Mesendoderm (in vitro differentiated cells): ENCODE measurements around the gene MSMB.

Experiments used
- DNase-seq: peaks from one replicate; pipeline ENCODE4 v3.0.0; 2013
- H2AK5ac ChIP-seq: 2 replicates; pipeline ENCODE4 v1.6.1; 2013; ENCODE audit warnings: low read length, inconsistent platforms
- H2BK120ac ChIP-seq: 2 replicates; pipeline ENCODE4 v1.6.1; 2013; ENCODE audit warnings: low read depth, mild to moderate bottlenecking, low read length, moderate library complexity, mixed read lengths
- H2BK15ac ChIP-seq: replicated peaks from 2 replicates; pipeline ENCODE4 v1.6.1; 2013; ENCODE audit warnings: low read depth, mild to moderate bottlenecking, moderate library complexity
- H2BK5ac ChIP-seq: 2 replicates; pipeline ENCODE4 v1.6.1; 2013; ENCODE audit warnings: low read length, inconsistent platforms
- H3K18ac ChIP-seq: 2 replicates; pipeline ENCODE4 v1.6.1; 2013; ENCODE audit warnings: mild to moderate bottlenecking, low read length, mixed read lengths
- H3K23ac ChIP-seq: one replicate; pipeline ENCODE4 v1.6.1; 2013; ENCODE audit warnings: low read length
- H3K27ac ChIP-seq: 2 replicates; pipeline ENCODE4 v1.5.1; 2013; ENCODE audit warnings: low read depth, mild to moderate bottlenecking, inconsistent platforms, low read length, moderate library complexity
- H3K27me3 ChIP-seq: 2 replicates; pipeline ENCODE4 v1.6.1; 2013; ENCODE audit warnings: low read length, control low read depth, mild to moderate bottlenecking, inconsistent platforms; ENCODE audit not compliant: insufficient read depth, poor library complexity
- H3K36me3 ChIP-seq: 2 replicates; pipeline ENCODE4 v1.6.1; 2013; ENCODE audit warnings: low read length, inconsistent platforms; ENCODE audit not compliant: control insufficient read depth, insufficient read depth
- H3K4ac ChIP-seq: one replicate; pipeline ENCODE4 v1.6.1; 2013; ENCODE audit warnings: low read depth, mild to moderate bottlenecking, low read length, moderate library complexity
- H3K4me1 ChIP-seq: 2 replicates; pipeline ENCODE4 v1.6.1; 2013; ENCODE audit warnings: low read depth, low read length, inconsistent platforms; ENCODE audit not compliant: control insufficient read depth
- H3K4me2 ChIP-seq: 2 replicates; pipeline ENCODE4 v1.6.1; 2013; ENCODE audit warnings: low read length
- H3K4me3 ChIP-seq: 2 replicates; pipeline ENCODE4 v1.5.1; 2013; ENCODE audit warnings: mild to moderate bottlenecking, low read length
- H3K56ac ChIP-seq: one replicate; pipeline ENCODE4 v1.6.1; 2013; ENCODE audit warnings: low read length
- H3K79me1 ChIP-seq: 2 replicates; pipeline ENCODE4 v1.6.1; 2013; ENCODE audit warnings: low read length, inconsistent platforms
- H3K79me2 ChIP-seq: 2 replicates; pipeline ENCODE4 v1.6.1; 2013; ENCODE audit warnings: mild to moderate bottlenecking, low read length; ENCODE audit not compliant: control insufficient read depth, insufficient read depth
- H3K9ac ChIP-seq: 2 replicates; pipeline ENCODE4 v1.6.1; 2013; ENCODE audit warnings: low read length, inconsistent platforms
- H4K5ac ChIP-seq: one replicate; pipeline ENCODE4 v1.6.1; 2013; ENCODE audit warnings: low read length
- H4K8ac ChIP-seq: one replicate; pipeline ENCODE4 v1.6.1; 2013; ENCODE audit warnings: low read depth, mild to moderate bottlenecking, control low read depth, low read length, moderate library complexity
- WGBS: extraction: QIAGEN DNeasy Blood & Tissue Kit; methylation state at CpG from one replicate; pipeline ENCODE4 v1.1.7; 2013; ENCODE audit warnings: low lambda C conversion rate, missing lambda C conversion rate; ENCODE audit not compliant: insufficient coverage; ENCODE audit errors: extremely low coverage; 5-methylcytosine and 5-hydroxymethylcytosine counted together

The MSMB gene

GRCh38 chr10:46080886-46081285 is 34.8 kb upstream of the MSMB start:
- H3K79me1 ChIP-seq, result no peaks in the 10 kb centered on the region
- H2BK15ac ChIP-seq, result no peak overlapping the region
- H3K56ac ChIP-seq, result no peak overlapping the region
- H2BK120ac ChIP-seq, result no peak overlapping the region
- no peak overlapping the region for H4K5ac ChIP-seq
- H2BK5ac ChIP-seq, result no peak overlapping the region
- H3K27me3 ChIP-seq, result no peaks in the 10 kb centered on the region
- H3K4me1 ChIP-seq, result no peaks in the 10 kb centered on the region
- H3K36me3 ChIP-seq, result no peaks in the 10 kb centered on the region
- no peak for DNase-seq
- H3K4ac ChIP-seq, result no peak overlapping the region
- no peak overlapping the region for H3K27ac ChIP-seq
- no peak overlapping the region for H3K23ac ChIP-seq
- H2AK5ac ChIP-seq, result no peak overlapping the region
- no peak overlapping the region for H3K4me3 ChIP-seq
- H3K4me2 ChIP-seq, result no peak overlapping the region
- H3K9ac ChIP-seq, result no peak overlapping the region
- no CpG with 5 or more reads among the region's 2 CpGs for WGBS
- no peak overlapping the region for H3K18ac ChIP-seq
- no peaks in the 10 kb centered on the region for H3K79me2 ChIP-seq
- no peak overlapping the region for H4K8ac ChIP-seq

GRCh38 chr10:46079831-46080585 is 33.9 kb upstream of the MSMB start:
- Histone ChIP-seq H4K5ac (no peak overlapping the region), H3K4me1 (no peaks in the 10 kb centered on the region), H3K27ac (no peak overlapping the region), H4K8ac (no peak overlapping the region), H3K23ac (no peak overlapping the region), H2BK15ac (no peak overlapping the region), H2AK5ac (no peak overlapping the region), H3K9ac (no peak overlapping the region), H2BK120ac (no peak overlapping the region), H3K79me1 (no peaks in the 10 kb centered on the region), H3K4me3 (no peak overlapping the region), H3K36me3 (no peaks in the 10 kb centered on the region), H3K79me2 (no peaks in the 10 kb centered on the region), H2BK5ac (no peak overlapping the region), H3K56ac (no peak overlapping the region), H3K27me3 (no peaks in the 10 kb centered on the region), H3K18ac (no peak overlapping the region), H3K4ac (no peak overlapping the region), H3K4me2 (no peak overlapping the region)
- WGBS, result no CpG with 5 or more reads among the region's 4 CpGs
- DNase-seq, result no peak

- no peaks in the 10 kb centered on the region for H3K79me1 ChIP-seq
- H2BK5ac ChIP-seq, result no peak overlapping the region
- no peak overlapping the region for H3K4me3 ChIP-seq
- no peak overlapping the region for H3K4me2 ChIP-seq
- no peak overlapping the region for H4K5ac ChIP-seq
- H3K36me3 ChIP-seq, result no peaks in the 10 kb centered on the region
- no peak overlapping the region for H3K27ac ChIP-seq
- WGBS, result no CpG with 5 or more reads among the region's 5 CpGs
- H3K18ac ChIP-seq, result no peak overlapping the region
- H4K8ac ChIP-seq, result no peak overlapping the region
- H3K4ac ChIP-seq, result no peak overlapping the region
- no peak overlapping the region for H3K9ac ChIP-seq
- no peaks in the 10 kb centered on the region for H3K4me1 ChIP-seq
- H3K79me2 ChIP-seq, result no peaks in the 10 kb centered on the region
- H2AK5ac ChIP-seq, result no peak overlapping the region
- DNase-seq, result no peak
- no peaks in the 10 kb centered on the region for H3K27me3 ChIP-seq
- no peak overlapping the region for H2BK120ac ChIP-seq
- no peak overlapping the region for H3K56ac ChIP-seq
- no peak overlapping the region for H3K23ac ChIP-seq
- no peak overlapping the region for H2BK15ac ChIP-seq
These were observed 31.8 kb upstream of the MSMB start for GRCh38 chr10:46077731-46078413.

- Histone ChIP-seq H3K9ac (no peak overlapping the region), H2BK5ac (no peak overlapping the region), H3K4ac (no peak overlapping the region), H3K27me3 (no peaks in the 10 kb centered on the region), H3K56ac (no peak overlapping the region), H3K27ac (no peak overlapping the region), H4K8ac (no peak overlapping the region), H2BK15ac (no peak overlapping the region), H3K18ac (no peak overlapping the region), H3K23ac (no peak overlapping the region), H3K4me2 (no peak overlapping the region), H3K4me3 (no peak overlapping the region), H2BK120ac (no peak overlapping the region), H2AK5ac (no peak overlapping the region), H3K4me1 (no peaks in the 10 kb centered on the region), H3K79me1 (no peaks in the 10 kb centered on the region), H4K5ac (no peak overlapping the region), H3K79me2 (no peaks in the 10 kb centered on the region), H3K36me3 (no peaks in the 10 kb centered on the region)
- no peak for DNase-seq
- no CpG with 5 or more reads among the region's 4 CpGs for WGBS
These were observed 31.1 kb upstream of the MSMB start for GRCh38 chr10:46077141-46077554.

- no peak overlapping the region for H4K5ac ChIP-seq
- no peak for DNase-seq
- H3K18ac ChIP-seq, result no peak overlapping the region
- no peak overlapping the region for H4K8ac ChIP-seq
- H3K4me1 ChIP-seq, result no peaks in the 10 kb centered on the region
- no peak overlapping the region for H3K56ac ChIP-seq
- H3K79me2 ChIP-seq, result no peaks in the 10 kb centered on the region
- no peak overlapping the region for H2BK120ac ChIP-seq
- H2BK15ac ChIP-seq, result no peak overlapping the region
- WGBS, result no CpG with 5 or more reads among the region's 3 CpGs
- no peak overlapping the region for H2BK5ac ChIP-seq
- no peak overlapping the region for H2AK5ac ChIP-seq
- H3K27ac ChIP-seq, result no peak overlapping the region
- no peaks in the 10 kb centered on the region for H3K27me3 ChIP-seq
- H3K4me3 ChIP-seq, result no peak overlapping the region
- H3K4ac ChIP-seq, result no peak overlapping the region
- no peaks in the 10 kb centered on the region for H3K79me1 ChIP-seq
- no peak overlapping the region for H3K4me2 ChIP-seq
- H3K9ac ChIP-seq, result no peak overlapping the region
- H3K36me3 ChIP-seq, result no peaks in the 10 kb centered on the region
- H3K23ac ChIP-seq, result no peak overlapping the region
These were observed 29.8 kb upstream of the MSMB start for GRCh38 chr10:46075869-46076268.
